Naive thymus-derived CD4-positive, alpha-beta T cell (primary cell): ENCODE results near the gene ABITRAM. TPM values are rescaled to one million over a fixed set of nuclear protein-coding genes. Genes with fewer than 3 reads are reported as not detected.
"Not testable (repeated sequence)": the region's sequence is repeated elsewhere in the genome, so short reads cannot be mapped to it uniquely, and the experiment has no call there.

Experiments used
- ATAC-seq: fragments of 150-1000 bp; cut with Tn5 transposase; 2 replicates; pipeline ENCODE4 v1.10.0; 2021; ENCODE audit warnings: mild to moderate bottlenecking, moderate library complexity
- CTCF ChIA-PET: fragments of 350-600 bp; sonication (Branson Sonifier 250); formaldehyde crosslinking; loops from one replicate; lab custom pipeline; 2021; ENCODE audit warnings: antibody characterized with exemption; lab: Charles Lee
- POLR2A ChIA-PET: fragments of 350-600 bp; sonication (Branson Sonifier 250); formaldehyde crosslinking; loops from one replicate; lab custom pipeline; 2021; ENCODE audit warnings: antibody characterized with exemption, inconsistent platforms; lab: Charles Lee
- DNase-seq, 9 donors: peaks; one replicate each; pipeline versions ENCODE4 v3.0.0 to v3.0.0-alpha.2; 2020 to 2022; ENCODE audit warnings: mixed read lengths in 1 of 9
- H3K27ac ChIP-seq: one replicate; pipeline ENCODE4 v1.7.0; 2013; ENCODE audit warnings: mild to moderate bottlenecking, low read depth, low read length, moderate library complexity
- H3K27me3 ChIP-seq, 2 donors: one replicate each; pipeline ENCODE4 v1.7.0; 2013; ENCODE audit warnings: low read length in 2 of 2, mild to moderate bottlenecking in 2 of 2, moderate library complexity in 2 of 2; ENCODE audit not compliant: control insufficient read depth in 2 of 2, insufficient read depth in 2 of 2
- H3K36me3 ChIP-seq, 3 experiments: 1 replicate in 2 of 3; 2 replicates in 1 of 3; pipeline ENCODE4 v1.7.0; 2013; ENCODE audit warnings: low read length in 3 of 3, mild to moderate bottlenecking in 3 of 3, moderate library complexity in 1 of 3; ENCODE audit not compliant: insufficient read depth in 3 of 3, control insufficient read depth in 2 of 3
- H3K4me1 ChIP-seq, 2 donors: one replicate each; pipeline ENCODE4 v1.7.0; 2013; ENCODE audit warnings: low read length in 2 of 2, mild to moderate bottlenecking in 2 of 2, moderate library complexity in 1 of 2; ENCODE audit not compliant: control insufficient read depth in 2 of 2, insufficient read depth in 2 of 2
- H3K4me3 ChIP-seq: 2 replicates; pipeline ENCODE4 v1.7.0; 2013; ENCODE audit warnings: mild to moderate bottlenecking, low read length
- H3K9me3 ChIP-seq, 3 experiments: 1 replicate in 2 of 3; 2 replicates in 1 of 3; pipeline ENCODE4 v1.7.0; 2013; ENCODE audit warnings: low read length in 3 of 3; ENCODE audit not compliant: control insufficient read depth in 2 of 3
- H3K27ac Mint-ChIP-seq, 9 donors: one replicate each; pipeline ENCODE4 v1.8.0; 2020 to 2022; ENCODE audit warnings: mixed read lengths in 9 of 9, mild to moderate bottlenecking in 8 of 9, moderate library complexity in 5 of 9, inconsistent platforms in 2 of 9
- H3K27me3 Mint-ChIP-seq, 5 donors: one replicate each; pipeline ENCODE4 v1.8.0; 2021 to 2022; ENCODE audit warnings: mixed read lengths in 5 of 5, mild to moderate bottlenecking in 1 of 5
- H3K36me3 Mint-ChIP-seq, 5 donors: one replicate each; pipeline ENCODE4 v1.8.0; 2020 to 2022; ENCODE audit warnings: mixed read lengths in 5 of 5, mild to moderate bottlenecking in 3 of 5, inconsistent platforms in 1 of 5
- H3K4me1 Mint-ChIP-seq, 7 donors: one replicate each; pipeline ENCODE4 v1.8.0; 2020 to 2022; ENCODE audit warnings: mixed read lengths in 7 of 7, mild to moderate bottlenecking in 3 of 7, inconsistent platforms in 1 of 7
- H3K4me3 Mint-ChIP-seq, 10 donors: one replicate each; pipeline ENCODE4 v1.8.0; 2020 to 2022; ENCODE audit warnings: mild to moderate bottlenecking in 10 of 10, mixed read lengths in 10 of 10, moderate library complexity in 6 of 10, inconsistent platforms in 2 of 10
- H3K9me3 Mint-ChIP-seq, 11 donors: one replicate each; pipeline ENCODE4 v1.8.0; 2020 to 2022; ENCODE audit warnings: mixed read lengths in 11 of 11, mild to moderate bottlenecking in 4 of 11, inconsistent platforms in 1 of 11, moderate library complexity in 1 of 11
- intact Hi-C, 2 donors: fragments of 100-400 bp; cut with micrococcal nuclease; formaldehyde crosslinking; loops; one replicate each; pipeline ENCODE4 v1.15.1; 2023
- polyA plus RNA-seq, 2 donors: library from polyadenylated mRNA; unstranded; fragments of 300-500 nt; fragmentation: Illumina TruSeq; gene quantifications; one replicate each; pipeline ENCODE4 v1.2.3, GENCODE V29; 2021
- total RNA-seq, 6 experiments: library from RNA in 5 of 6; stranded (reverse) in 5 of 6; gene quantifications; 1 replicate in 5 of 6; 2 replicates in 1 of 6; pipeline ENCODE4 v1.2.3 and lab custom pipeline; 2021 to 2026

Gene ABITRAM
- total and polyA plus RNA-seq, 7 experiments from 2014 or later = 10.1 to 20.3 (median 12.8) TPM

GRCh38 chr9:108905494-108905893, 28.7 kb upstream of the ABITRAM start:
- DNase-seq (no peak), ATAC-seq (no peak)
- H3K4me1 Mint-ChIP-seq = peaks cover 0 to 6% (median under 1%) of the 10 kb centered on the region in 7 donors
- Histone ChIP-seq H3K36me3 (peaks cover 27 to 93% (median 29%) of the 10 kb centered on the region in 3 experiments), H3K9me3 (no peaks in the 10 kb centered on the region), H3K27me3 (no peaks in the 10 kb centered on the region), H3K27ac (no peak overlapping the region), H3K4me3 (no peak overlapping the region), H3K4me1 (no peaks in the 10 kb centered on the region)
- ChIA-PET CTCF (no interaction called here), POLR2A (no interaction called here)
- intact Hi-C loops = no loop called here
- H3K36me3 Mint-ChIP-seq = peaks cover 26 to 77% (median 55%) of the 10 kb centered on the region in 5 donors
- no peaks in the 10 kb centered on the region for H3K9me3 Mint-ChIP-seq
- no peaks in the 10 kb centered on the region for H3K27me3 Mint-ChIP-seq
- no peak overlapping the region for H3K27ac Mint-ChIP-seq
- H3K4me3 Mint-ChIP-seq = no peak overlapping the region

GRCh38 chr9:108910402-108910801, 23.8 kb upstream of the ABITRAM start:
- Histone ChIP-seq H3K9me3 (no peaks in the 10 kb centered on the region), H3K27me3 (no peaks in the 10 kb centered on the region), H3K4me3 (no peak overlapping the region), H3K4me1 (peaks cover 7% of the 10 kb centered on the region in 2 donors), H3K27ac (no peak overlapping the region), H3K36me3 (peaks cover 5 to 67% (median 13%) of the 10 kb centered on the region in 3 experiments)
- POLR2A ChIA-PET = no interaction called here
- DNase-seq (no peak), ATAC-seq (no peak)
- Mint-ChIP-seq H3K4me1 (peaks cover 9 to 22% (median 15%) of the 10 kb centered on the region in 7 donors), H3K4me3 (no peak overlapping the region), H3K36me3 (peaks cover 20 to 55% (median 36%) of the 10 kb centered on the region in 5 donors), H3K27ac (peak overlapping the region in 6 of 9 donors; percentile 6 to 90 (median 65)), H3K9me3 (no peaks in the 10 kb centered on the region), H3K27me3 (no peaks in the 10 kb centered on the region)
- CTCF ChIA-PET = no interaction called here
- intact Hi-C loops = no loop called here

GRCh38 chr9:108910914-108911313, 23.3 kb upstream of the ABITRAM start:
- Mint-ChIP-seq H3K27me3 (no peaks in the 10 kb centered on the region), H3K4me3 (no peak overlapping the region), H3K4me1 (peaks cover 9 to 22% (median 15%) of the 10 kb centered on the region in 7 donors), H3K27ac (peak overlapping the region in 7 of 9 donors; percentile 5 to 90 (median 67)), H3K9me3 (no peaks in the 10 kb centered on the region), H3K36me3 (peaks cover 21 to 57% (median 38%) of the 10 kb centered on the region in 5 donors)
- H3K4me1 ChIP-seq = peaks cover 7% of the 10 kb centered on the region in 2 donors
- no peaks in the 10 kb centered on the region for H3K27me3 ChIP-seq
- H3K27ac ChIP-seq = no peak overlapping the region
- ChIA-PET POLR2A (no interaction called here), CTCF (no interaction called here)
- no peaks in the 10 kb centered on the region for H3K9me3 ChIP-seq
- no peak overlapping the region for H3K4me3 ChIP-seq
- intact Hi-C loops = no loop called here
- DNase-seq (no peak), ATAC-seq (no peak)
- H3K36me3 ChIP-seq = peaks cover 5 to 67% (median 10%) of the 10 kb centered on the region in 3 experiments

- ChIA-PET CTCF (no interaction called here), POLR2A (no interaction called here)
- Histone ChIP-seq H3K9me3 (no peaks in the 10 kb centered on the region), H3K36me3 (peaks cover 5 to 62% (median 13%) of the 10 kb centered on the region in 3 experiments), H3K27me3 (no peaks in the 10 kb centered on the region), H3K4me3 (no peak overlapping the region), H3K27ac (peak overlapping the region; percentile 30), H3K4me1 (peaks cover 7% of the 10 kb centered on the region in 2 donors)
- DNase-seq = peak in 5 of 9 donors; percentile 18 to 40 (median 20)
- Mint-ChIP-seq H3K9me3 (no peaks in the 10 kb centered on the region), H3K4me3 (peak overlapping the region in 5 of 10 donors; percentile 6 to 30 (median 17)), H3K27ac (peak overlapping the region in 8 of 9 donors; percentile 14 to 90 (median 64)), H3K4me1 (peaks cover 9 to 22% (median 15%) of the 10 kb centered on the region in 7 donors), H3K27me3 (no peaks in the 10 kb centered on the region), H3K36me3 (peaks cover 18 to 56% (median 42%) of the 10 kb centered on the region in 5 donors)
- intact Hi-C loops = no loop called here
- peak; percentile 54 for ATAC-seq
These were observed 22.4 kb upstream of the ABITRAM start for GRCh38 chr9:108911820-108912219.

- Histone ChIP-seq H3K27me3 (no peaks in the 10 kb centered on the region), H3K4me1 (peaks cover 7% of the 10 kb centered on the region in 2 donors), H3K27ac (no peak overlapping the region), H3K9me3 (no peaks in the 10 kb centered on the region), H3K4me3 (no peak overlapping the region), H3K36me3 (peaks cover 0 to 61% (median 14%) of the 10 kb centered on the region in 3 experiments)
- DNase-seq (no peak), ATAC-seq (peak; percentile 58)
- ChIA-PET POLR2A (no interaction called here), CTCF (no interaction called here)
- Mint-ChIP-seq H3K27me3 (no peaks in the 10 kb centered on the region), H3K4me3 (no peak overlapping the region), H3K36me3 (peaks cover 12 to 55% (median 29%) of the 10 kb centered on the region in 5 donors), H3K4me1 (peaks cover 9 to 22% (median 15%) of the 10 kb centered on the region in 7 donors), H3K9me3 (no peaks in the 10 kb centered on the region), H3K27ac (peak overlapping the region in 1 of 9 donors; percentile 57)
- intact Hi-C loops = no loop called here
These were observed 20.8 kb upstream of the ABITRAM start for GRCh38 chr9:108913391-108913790.

GRCh38 chr9:108919517-108919916, 14.7 kb upstream of the ABITRAM start:
- Mint-ChIP-seq H3K9me3 (no peaks in the 10 kb centered on the region), H3K27ac (peak overlapping the region in 2 of 9 donors; percentile 22 to 48), H3K4me3 (no peak overlapping the region), H3K36me3 (peaks cover 3 to 67% (median 30%) of the 10 kb centered on the region in 5 donors), H3K27me3 (no peaks in the 10 kb centered on the region), H3K4me1 (peaks cover 0 to 3% (median 0%) of the 10 kb centered on the region in 7 donors)
- CTCF ChIA-PET = interaction anchor here (0.6 kb wide), 1 partner anchor 267 kb away, joined by 3 read pairs; no protein-coding TSS in a partner anchor
- H3K4me1 ChIP-seq = no peaks in the 10 kb centered on the region
- intact Hi-C loops = no loop called here
- POLR2A ChIA-PET = interaction anchor here (1.0 kb wide), 1 partner anchor 14 kb away, joined by 3 read pairs; the partner anchor contains the start of genes ABITRAM and ELP1
- peaks cover 4 to 75% (median 31%) of the 10 kb centered on the region in 3 experiments for H3K36me3 ChIP-seq
- no peak for DNase-seq
- H3K27me3 ChIP-seq = no peaks in the 10 kb centered on the region
- H3K4me3 ChIP-seq = no peak overlapping the region
- no peak for ATAC-seq
- H3K27ac ChIP-seq = no peak overlapping the region
- no peaks in the 10 kb centered on the region for H3K9me3 ChIP-seq

- CTCF ChIA-PET, H3K9me3 Mint-ChIP-seq, H3K27ac ChIP-seq, intact Hi-C loops, H3K27me3 Mint-ChIP-seq, H3K9me3 ChIP-seq, H3K4me1 ChIP-seq, H3K4me1 Mint-ChIP-seq, ATAC-seq, DNase-seq, H3K4me3 Mint-ChIP-seq, H3K27me3 ChIP-seq, H3K4me3 ChIP-seq, H3K27ac Mint-ChIP-seq: not testable (repeated sequence)
- H3K36me3 ChIP-seq = peaks cover 13 to 79% (median 34%) of the 10 kb centered on the region in 3 experiments
- POLR2A ChIA-PET = interaction anchor here (1.0 kb wide), 1 partner anchor 13 kb away, joined by 3 read pairs; the partner anchor contains the start of genes ABITRAM and ELP1
- H3K36me3 Mint-ChIP-seq = peaks cover 11 to 73% (median 38%) of the 10 kb centered on the region in 5 donors
These were observed 13.8 kb upstream of the ABITRAM start for GRCh38 chr9:108920401-108920800.
